Islet of Langerhans (tissue), 1 donor: ENCODE measurements around the gene BPIFB2.

Experiments
- FAIRE-seq: peaks from one replicate; lab custom pipeline; 2011; peaks lifted over from hg19 to GRCh38; lab: Jason Lieb, UNC

The BPIFB2 gene

DNA sequence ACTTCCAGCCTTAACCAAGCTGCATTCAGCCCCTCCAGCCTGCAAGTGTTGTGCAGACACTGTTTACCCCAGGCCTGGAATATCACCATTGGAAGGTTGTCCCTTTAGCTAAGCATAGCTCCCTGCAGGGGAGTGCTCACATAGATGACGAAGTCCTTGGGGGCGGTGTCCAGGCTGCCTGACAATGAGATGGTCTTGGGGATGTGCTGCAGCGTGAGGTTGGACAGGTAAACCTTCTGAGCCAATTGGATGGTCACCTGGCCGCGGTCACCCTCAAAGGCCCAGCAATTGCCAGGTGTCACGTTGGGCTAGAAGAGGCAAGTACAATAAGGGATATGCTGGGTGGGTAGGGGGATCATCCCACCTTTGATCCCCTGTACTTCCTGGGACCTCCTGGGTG is 21.9 kb upstream of the BPIFB2 start:
- FAIRE-seq = no peak

DNA sequence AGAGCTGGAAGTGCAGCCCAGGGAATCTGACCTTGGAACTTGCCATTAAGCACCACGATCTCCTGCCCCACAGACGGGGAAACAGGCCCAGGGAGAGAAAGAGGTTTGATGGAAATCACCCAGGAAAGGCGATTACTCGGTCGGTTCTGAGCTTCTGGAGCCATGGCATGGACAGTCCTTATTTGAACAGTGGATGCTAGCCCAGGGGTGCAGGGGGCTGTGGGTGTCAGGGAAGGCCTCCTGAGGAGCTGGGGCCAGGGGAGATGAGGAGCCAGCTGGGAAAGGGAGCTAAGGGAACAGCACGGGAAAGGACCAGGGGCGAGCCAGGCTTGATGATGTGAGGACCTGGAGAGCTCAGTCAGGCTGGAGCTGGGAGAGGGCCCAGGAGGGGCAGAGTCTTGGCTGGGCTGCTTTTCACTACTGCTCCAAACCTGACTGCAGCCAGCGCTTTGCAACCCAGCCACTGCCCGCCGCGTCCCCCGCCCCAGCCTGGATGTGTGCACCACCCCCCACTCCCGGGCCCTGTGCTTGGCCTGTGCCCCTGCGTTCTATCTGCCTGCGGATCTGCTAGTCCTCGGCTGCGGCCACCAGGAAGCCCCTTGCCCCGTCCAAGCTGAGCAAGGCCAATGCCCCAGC is 21.1 kb upstream of the BPIFB2 start:
- FAIRE-seq = no peak

GRCh38 chr20:32987044-32987825 is 20.3 kb upstream of the BPIFB2 start:
- no peak for FAIRE-seq

GRCh38 chr20:32988008-32988407 is 19.5 kb upstream of the BPIFB2 start:
- no peak for FAIRE-seq

GRCh38 chr20:32989507-32990283 is 17.8 kb upstream of the BPIFB2 start:
- no peak for FAIRE-seq

DNA sequence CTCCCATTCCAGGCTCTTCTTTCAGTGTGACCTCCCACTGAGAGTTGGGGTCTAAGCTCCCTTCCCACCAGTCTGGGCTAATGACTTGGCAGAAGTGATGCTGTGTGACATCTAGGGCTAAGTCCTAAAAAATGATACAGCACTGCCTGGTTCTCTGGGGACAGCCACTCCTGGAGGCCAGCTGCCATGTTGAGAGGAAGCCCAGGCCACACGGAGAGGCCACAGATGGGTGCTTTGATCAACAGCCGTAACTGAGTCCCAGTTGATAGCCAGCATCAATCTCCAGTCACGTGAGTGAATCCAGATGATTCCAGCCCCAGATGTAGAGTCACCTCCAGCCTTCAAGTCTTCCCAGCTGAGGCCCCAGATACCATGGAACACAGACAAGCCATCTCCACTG is 17.1 kb upstream of the BPIFB2 start:
- FAIRE-seq = no peak

- no peak for FAIRE-seq
These were observed 16.1 kb upstream of the BPIFB2 start for GRCh38 chr20:32991383-32991782.

DNA sequence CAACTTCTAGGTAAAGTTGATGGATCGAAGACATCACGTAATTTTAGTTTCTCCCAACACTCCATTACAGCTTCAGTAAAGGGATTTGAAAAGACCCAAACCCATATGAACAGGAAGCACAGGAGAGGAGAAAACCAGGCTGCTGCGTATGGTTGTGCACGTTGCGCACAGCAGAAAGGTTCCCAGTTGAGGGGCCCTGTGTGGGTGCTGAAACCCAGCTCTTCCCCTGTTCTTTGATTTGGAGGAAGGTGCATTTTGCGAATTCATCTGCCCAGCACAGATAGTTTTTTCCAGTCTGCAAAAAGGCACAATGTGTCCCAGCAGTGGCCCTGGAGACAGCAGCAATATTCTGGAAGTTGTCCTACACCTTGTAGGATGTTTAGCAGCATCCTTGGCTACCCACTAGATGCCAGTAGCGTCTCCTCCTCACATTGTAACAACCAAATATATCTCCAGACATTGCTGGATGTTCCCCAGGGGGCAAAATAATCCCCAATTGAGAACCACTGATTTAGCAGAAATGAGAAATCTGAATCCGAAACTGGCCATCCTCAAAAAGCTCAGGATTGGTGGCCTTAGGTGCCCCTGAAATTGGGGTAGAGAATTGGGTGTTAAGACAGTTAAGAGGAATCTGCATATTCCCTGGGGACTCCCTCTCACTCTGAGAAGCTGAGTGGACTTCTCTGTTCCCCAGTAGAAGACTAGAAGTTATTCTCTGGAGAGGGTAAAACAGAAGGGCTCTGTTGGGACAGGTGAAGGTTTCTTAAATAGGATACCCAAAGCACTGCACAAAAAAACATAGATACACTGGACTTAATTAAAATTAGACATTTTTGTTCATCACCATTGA is 15.5 kb upstream of the BPIFB2 start:
- FAIRE-seq = no peak

GRCh38 chr20:32993496-32994050 is 13.9 kb upstream of the BPIFB2 start:
- no peak for FAIRE-seq

DNA sequence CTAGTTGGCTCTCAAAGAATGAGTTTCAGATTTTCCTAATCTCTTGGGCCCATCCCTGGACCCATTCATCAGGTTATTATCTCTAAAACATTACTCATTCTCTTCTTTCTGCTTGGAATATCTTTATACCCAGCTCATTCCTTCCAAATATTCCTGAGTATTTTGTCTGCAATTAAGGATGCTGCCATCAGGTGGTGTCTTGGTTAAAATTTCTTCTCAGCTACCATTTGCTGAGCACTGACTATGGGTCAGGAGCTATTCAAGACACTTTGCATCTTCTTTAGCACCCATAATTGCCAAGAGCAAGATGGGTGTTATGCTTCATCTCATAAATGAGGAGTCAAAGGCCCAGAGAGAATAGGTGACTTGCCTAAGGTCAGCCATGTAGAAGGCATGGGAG is 11.7 kb upstream of the BPIFB2 start:
- no peak for FAIRE-seq

GRCh38 chr20:32997431-32997830 is 10.1 kb upstream of the BPIFB2 start:
- no peak for FAIRE-seq

GRCh38 chr20:32999603-33000250 is 7.8 kb upstream of the BPIFB2 start:
- no peak for FAIRE-seq

- FAIRE-seq = no peak
These were observed 6.6 kb upstream of the BPIFB2 start for GRCh38 chr20:33000802-33001466.

GRCh38 chr20:33002087-33002808 is 5.3 kb upstream of the BPIFB2 start:
- FAIRE-seq = no peak

GRCh38 chr20:33004141-33004751 is 3.3 kb upstream of the BPIFB2 start, which contains the start of gene SUN5:
SUN5 (minus strand) TSS chr20:33004433; CDS start chr20:33004340, 93 bp downstream.
- no peak for FAIRE-seq

GRCh38 chr20:33005132-33005566 is 2.4 kb upstream of the BPIFB2 start:
- FAIRE-seq = no peak

- FAIRE-seq = no peak
These were observed 1.4 kb upstream of the BPIFB2 start for GRCh38 chr20:33005908-33006775.

GRCh38 chr20:33006776-33007375 is 628 bp upstream of the BPIFB2 start:
- no peak for FAIRE-seq
